Sigmoid colon (tissue), 4 donors: ENCODE data around the gene MATCAP1.

ENCODE experiments used
- CTCF ChIP-seq, 4 experiments: fragments of 450-650 bp in 3 of 4; fragments of 200-600 bp in 1 of 4; IDR thresholded peaks; one replicate each; pipeline ENCODE4 v1.5.1; 2016 to 2019; ENCODE audit warnings: antibody characterized with exemption in 4 of 4, mild to moderate bottlenecking in 3 of 4, moderate library complexity in 2 of 4
- EP300 ChIP-seq, 4 donors: sonication (generic); formaldehyde crosslinking; IDR thresholded peaks; one replicate each; pipeline ENCODE4 v1.6.1; 2017; ENCODE audit warnings: antibody characterized with exemption in 4 of 4
- POLR2A ChIP-seq, 2 donors: fragments of 450-650 bp; IDR thresholded peaks; one replicate each; pipeline ENCODE4 v1.6.1; 2016; ENCODE audit warnings: antibody characterized with exemption in 2 of 2, mild to moderate bottlenecking in 2 of 2, moderate library complexity in 2 of 2
- POLR2AphosphoS5 ChIP-seq, 4 donors: sonication (generic); formaldehyde crosslinking; IDR thresholded peaks; one replicate each; pipeline ENCODE4 v1.6.1; 2017; ENCODE audit warnings: antibody characterized with exemption in 4 of 4

DNA sequence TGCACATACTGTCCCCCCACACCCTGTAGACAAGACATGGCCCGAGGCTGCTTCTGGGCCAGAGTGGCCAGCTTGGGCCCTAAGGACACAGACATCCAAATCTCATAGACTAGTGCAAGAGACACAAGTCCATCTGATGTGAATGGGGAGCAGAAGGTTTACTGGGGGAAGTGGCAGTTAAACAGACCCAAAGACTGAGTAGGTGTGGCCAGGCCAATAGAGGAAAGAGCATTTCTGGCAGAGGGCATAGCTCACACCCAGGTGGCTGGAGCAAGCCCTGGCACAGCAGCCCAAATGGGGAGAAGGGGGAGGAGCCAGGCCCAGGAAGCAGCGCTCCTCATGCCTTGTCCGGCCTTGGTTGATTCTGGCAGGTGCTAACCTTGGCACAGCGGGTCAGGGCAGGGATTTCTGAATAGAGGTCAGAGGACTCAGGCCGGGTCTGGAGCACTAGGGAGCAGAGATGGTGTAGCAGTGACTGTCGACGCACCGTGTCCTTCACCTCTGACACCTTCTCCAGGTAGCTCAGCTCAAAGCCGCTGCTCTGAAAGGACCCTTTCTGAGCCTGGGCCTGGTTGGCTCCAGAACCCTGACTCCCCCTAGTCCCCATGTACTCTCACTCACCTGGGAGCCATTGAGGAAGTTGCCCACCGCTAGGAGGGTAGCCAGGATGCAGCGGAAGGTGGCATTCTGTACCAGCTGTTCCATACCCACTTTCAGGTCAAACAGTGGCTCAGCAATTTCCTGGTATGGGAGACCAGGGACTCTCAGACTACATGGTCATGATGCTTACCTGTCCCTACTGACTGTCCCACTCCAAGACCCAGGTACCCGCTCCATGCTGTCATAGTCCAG is 47.3 kb upstream of the MATCAP1 start:
- TF ChIP-seq POLR2AphosphoS5 (IDR thresholded peaks at IDR 0.05), result no peak
- TF ChIP-seq CTCF (IDR thresholded peaks at IDR 0.05), result no peak
- TF ChIP-seq POLR2A (IDR thresholded peaks at IDR 0.05), result no peak
- no peak for TF ChIP-seq EP300 (IDR thresholded peaks at IDR 0.05)
